OCI-LY1 (cell line): Measurements from ENCODE around the gene GAN.

Experiments used
- H2AFZ ChIP-seq: fragments of 200-600 bp; sonication (generic), shearing (Covaris generic); 2 replicates; pipeline ENCODE4 v1.6.0; 2014; ENCODE audit warnings: antibody characterized with exemption, mild to moderate bottlenecking, low read length
- H3F3A ChIP-seq: fragments of 200-600 bp; sonication (generic), shearing (Covaris generic); 2 replicates; pipeline ENCODE4 v1.6.0; 2014; ENCODE audit warnings: mild to moderate bottlenecking, antibody characterized with exemption, low read length, moderate library complexity; ENCODE audit not compliant: insufficient read depth
- H3K27ac ChIP-seq: fragments of 200-600 bp; sonication (generic); 2 replicates; pipeline ENCODE4 v1.5.1; 2014; ENCODE audit warnings: low read length, mixed run types, mild to moderate bottlenecking, low read depth; ENCODE audit not compliant: poor library complexity, severe bottlenecking
- H3K27me3 ChIP-seq: fragments of 200-600 bp; sonication (generic); 2 replicates; pipeline ENCODE4 v1.6.0; 2014; ENCODE audit warnings: antibody characterized with exemption, mild to moderate bottlenecking, low read length, moderate library complexity; ENCODE audit not compliant: insufficient read depth
- H3K36me3 ChIP-seq: fragments of 200-600 bp; sonication (generic); 2 replicates; pipeline ENCODE4 v1.6.1; 2014; ENCODE audit warnings: mild to moderate bottlenecking, antibody characterized with exemption, low read length, moderate library complexity, mixed read lengths; ENCODE audit not compliant: insufficient read depth
- H3K4me1 ChIP-seq: fragments of 200-600 bp; sonication (generic); 2 replicates; pipeline ENCODE4 v1.5.1; 2014; ENCODE audit warnings: mild to moderate bottlenecking, low read length, moderate library complexity; ENCODE audit not compliant: insufficient read depth, severe bottlenecking
- H3K4me2 ChIP-seq: fragments of 200-600 bp; sonication (generic), shearing (Covaris generic); 2 replicates; pipeline ENCODE4 v1.6.1; 2014; ENCODE audit warnings: low read length
- H3K4me3 ChIP-seq: fragments of 200-600 bp; sonication (generic); 2 replicates; pipeline ENCODE4 v1.5.1; 2014; ENCODE audit warnings: low read length, low read depth, mild to moderate bottlenecking, mixed read lengths; ENCODE audit not compliant: poor library complexity, severe bottlenecking
- H3K79me2 ChIP-seq: fragments of 200-600 bp; shearing (Covaris generic); 2 replicates; pipeline ENCODE4 v1.6.1; 2016; ENCODE audit warnings: mixed run types, low read length, mixed read lengths; ENCODE audit not compliant: insufficient read depth
- H3K9ac ChIP-seq: fragments of 200-600 bp; sonication (generic), shearing (Covaris generic); 2 replicates; pipeline ENCODE4 v1.6.1; 2014; ENCODE audit warnings: mild to moderate bottlenecking, low read length, mixed read lengths
- H3K9me2 ChIP-seq: fragments of 200-600 bp; sonication (generic), shearing (Covaris generic); 2 replicates; pipeline ENCODE4 v1.6.1; 2014; ENCODE audit warnings: low read depth, mild to moderate bottlenecking, low read length, mixed read lengths
- H3K9me3 ChIP-seq: fragments of 200-600 bp; shearing (Covaris generic); 2 replicates; pipeline ENCODE4 v1.6.1; 2014; ENCODE audit warnings: low read length, mixed read lengths
- H4K20me1 ChIP-seq: fragments of 200-600 bp; sonication (generic), shearing (Covaris generic); 2 replicates; pipeline ENCODE4 v1.6.0; 2016; ENCODE audit warnings: mild to moderate bottlenecking, low read length; ENCODE audit not compliant: insufficient read depth
- EZH2 ChIP-seq: fragments of 200-600 bp; sonication (generic), shearing (Covaris generic); IDR thresholded peaks from 2 replicates; pipeline ENCODE4 v1.8.0; 2017; ENCODE audit warnings: borderline replicate concordance, mixed run types, mild to moderate bottlenecking, antibody characterized with exemption, low read length, moderate library complexity, mixed read lengths
- TF ChIP-seq, protein P1 (sequence below): fragments of 200-600 bp; sonication (generic), shearing (Covaris generic); IDR thresholded peaks from 2 replicates; pipeline ENCODE4 v1.5.1; 2017; ENCODE audit warnings: mild to moderate bottlenecking, antibody characterized with exemption, low read length, moderate library complexity, mixed read lengths

Gene GAN

DNA sequence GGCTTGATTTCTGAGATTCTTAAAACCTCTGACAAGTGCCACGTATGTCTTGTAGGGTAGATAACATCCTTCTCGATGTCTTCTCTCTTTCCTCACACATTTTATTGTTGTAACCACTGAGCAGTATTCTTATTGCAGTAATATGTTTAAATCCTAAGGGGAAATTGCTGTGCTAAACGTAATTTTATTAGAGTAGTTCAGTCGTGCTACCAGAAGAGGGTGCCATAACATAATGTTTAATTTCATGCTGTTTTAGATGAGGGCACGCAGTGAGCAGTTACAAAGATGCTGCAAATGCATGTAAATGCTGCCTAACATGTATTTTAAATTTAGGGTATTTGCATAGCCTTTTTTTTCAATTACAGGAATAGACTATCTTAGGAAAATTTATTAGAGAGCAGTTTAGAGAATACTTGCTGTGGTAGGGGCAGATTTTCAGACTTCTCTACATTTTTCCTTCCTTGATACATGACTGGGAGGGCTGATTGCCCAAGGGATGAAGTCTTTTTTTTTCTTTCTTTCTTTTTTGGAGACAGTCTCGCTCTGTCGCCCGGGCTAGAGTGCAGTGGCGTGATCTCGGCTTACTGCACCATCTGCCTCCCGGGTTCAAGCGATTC lies 51.7 kb downstream of the GAN start:
- H3K36me3 ChIP-seq: peaks cover 33% of the 10 kb centered on the region; the same call in 1 of the 2 replicates
- no peaks in the 10 kb centered on the region for H3F3A ChIP-seq

DNA sequence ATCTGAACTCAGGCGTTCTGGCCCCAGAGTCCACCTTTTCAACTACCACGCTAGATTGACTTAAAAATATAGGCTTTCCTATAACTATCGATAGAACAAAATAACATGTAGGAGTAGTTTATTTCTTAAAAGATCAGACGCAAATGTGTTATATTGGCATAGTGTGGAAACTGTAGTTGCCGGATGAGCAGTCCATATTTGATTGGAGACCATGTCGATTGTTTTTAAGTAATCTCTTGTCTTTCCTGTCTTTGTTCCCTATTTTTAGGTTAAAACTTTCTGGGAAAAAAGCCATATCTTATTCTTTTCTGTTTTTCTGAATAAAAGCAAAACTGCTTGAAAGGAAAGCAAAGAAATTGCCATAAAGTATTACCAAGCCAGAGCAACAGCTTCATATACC lies 53.1 kb downstream of the GAN start:
- H3K4me1 ChIP-seq: no peaks in the 10 kb centered on the region
- no peak for TF ChIP-seq EZH2
- TF ChIP-seq, protein P1, sequence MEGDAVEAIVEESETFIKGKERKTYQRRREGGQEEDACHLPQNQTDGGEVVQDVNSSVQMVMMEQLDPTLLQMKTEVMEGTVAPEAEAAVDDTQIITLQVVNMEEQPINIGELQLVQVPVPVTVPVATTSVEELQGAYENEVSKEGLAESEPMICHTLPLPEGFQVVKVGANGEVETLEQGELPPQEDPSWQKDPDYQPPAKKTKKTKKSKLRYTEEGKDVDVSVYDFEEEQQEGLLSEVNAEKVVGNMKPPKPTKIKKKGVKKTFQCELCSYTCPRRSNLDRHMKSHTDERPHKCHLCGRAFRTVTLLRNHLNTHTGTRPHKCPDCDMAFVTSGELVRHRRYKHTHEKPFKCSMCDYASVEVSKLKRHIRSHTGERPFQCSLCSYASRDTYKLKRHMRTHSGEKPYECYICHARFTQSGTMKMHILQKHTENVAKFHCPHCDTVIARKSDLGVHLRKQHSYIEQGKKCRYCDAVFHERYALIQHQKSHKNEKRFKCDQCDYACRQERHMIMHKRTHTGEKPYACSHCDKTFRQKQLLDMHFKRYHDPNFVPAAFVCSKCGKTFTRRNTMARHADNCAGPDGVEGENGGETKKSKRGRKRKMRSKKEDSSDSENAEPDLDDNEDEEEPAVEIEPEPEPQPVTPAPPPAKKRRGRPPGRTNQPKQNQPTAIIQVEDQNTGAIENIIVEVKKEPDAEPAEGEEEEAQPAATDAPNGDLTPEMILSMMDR: no peak
- H3K27ac ChIP-seq: no peak overlapping the region
- no peak overlapping the region for H2AFZ ChIP-seq
- H3K9me3 ChIP-seq: no peaks in the 10 kb centered on the region
- H3F3A ChIP-seq: no peaks in the 10 kb centered on the region
- no peaks in the 10 kb centered on the region for H4K20me1 ChIP-seq
- no peak overlapping the region for H3K4me2 ChIP-seq
- H3K36me3 ChIP-seq: peaks cover 32% of the 10 kb centered on the region; the same call in 1 of the 2 replicates
- H3K9ac ChIP-seq: no peak overlapping the region
- H3K9me2 ChIP-seq: no peaks in the 10 kb centered on the region
- H3K79me2 ChIP-seq: no peaks in the 10 kb centered on the region
- no peak overlapping the region for H3K4me3 ChIP-seq
- H3K27me3 ChIP-seq: no peaks in the 10 kb centered on the region

More for the DNA sequence above, 51.7 kb downstream of the GAN start:
- Histone ChIP-seq H3K4me1 (no peaks in the 10 kb centered on the region), H3K4me2 (no peak overlapping the region), H3K9me2 (no peaks in the 10 kb centered on the region), H3K9me3 (no peaks in the 10 kb centered on the region), H3K79me2 (no peaks in the 10 kb centered on the region), H4K20me1 (no peaks in the 10 kb centered on the region), H2AFZ (no peak overlapping the region), H3K27me3 (no peaks in the 10 kb centered on the region), H3K9ac (no peak overlapping the region), H3K27ac (no peak overlapping the region), H3K4me3 (no peak overlapping the region)
- TF ChIP-seq, protein P1: peak; percentile 79
- TF ChIP-seq EZH2: no peak

DNA sequence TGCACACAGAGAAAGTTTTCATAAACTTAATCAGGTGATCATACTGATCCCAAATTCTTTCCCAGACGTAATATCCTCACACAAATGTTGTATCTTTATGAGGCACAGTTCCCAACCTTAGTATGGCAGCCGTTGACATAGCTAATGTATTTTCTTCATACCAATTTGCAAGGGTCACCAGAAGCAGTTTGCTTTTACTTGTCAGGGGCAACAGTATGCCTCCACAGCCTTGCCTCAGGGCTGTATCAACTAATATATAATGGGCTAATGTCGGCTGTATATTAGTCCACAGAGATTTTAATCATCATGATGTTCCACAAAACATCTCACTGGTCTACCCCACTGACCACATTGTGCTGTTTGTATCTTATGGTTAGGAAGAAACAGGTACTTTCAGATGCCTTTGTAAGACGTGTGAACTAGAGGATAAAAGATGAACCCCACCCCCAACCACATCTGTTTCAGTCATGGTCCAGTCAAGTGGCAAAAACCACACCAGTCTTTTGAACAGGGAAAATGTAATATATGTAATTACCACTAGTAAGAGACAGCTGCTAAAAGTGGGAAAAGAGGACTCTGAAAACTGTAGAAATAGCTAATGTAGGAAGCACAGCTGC lies 55.2 kb downstream of the GAN start:
- Histone ChIP-seq H4K20me1 (no peaks in the 10 kb centered on the region), H3K27ac (no peak overlapping the region), H3K4me2 (no peak overlapping the region), H3K9me2 (no peaks in the 10 kb centered on the region), H3K4me1 (no peaks in the 10 kb centered on the region), H3K27me3 (no peaks in the 10 kb centered on the region), H3K79me2 (no peaks in the 10 kb centered on the region), H3K9ac (no peak overlapping the region), H3K36me3 (peaks cover 24% of the 10 kb centered on the region; the same call in 1 of the 2 replicates), H2AFZ (no peak overlapping the region), H3F3A (no peaks in the 10 kb centered on the region), H3K4me3 (no peak overlapping the region), H3K9me3 (no peaks in the 10 kb centered on the region)
- TF ChIP-seq EZH2: no peak
- TF ChIP-seq, protein P1: no peak
